ENCODE measurements around the gene IFT43. TPM values are rescaled to one million over a fixed set of nuclear protein-coding genes. Genes with fewer than 3 reads are reported as not detected.

IFT43 gene
- total and polyA plus RNA-seq, 9 of the 15 experiments (the other 6 are each of a cell fraction or from before 2014, with no cell fraction given), result 4.9 to 12.8 (median 8.0) TPM

DNA sequence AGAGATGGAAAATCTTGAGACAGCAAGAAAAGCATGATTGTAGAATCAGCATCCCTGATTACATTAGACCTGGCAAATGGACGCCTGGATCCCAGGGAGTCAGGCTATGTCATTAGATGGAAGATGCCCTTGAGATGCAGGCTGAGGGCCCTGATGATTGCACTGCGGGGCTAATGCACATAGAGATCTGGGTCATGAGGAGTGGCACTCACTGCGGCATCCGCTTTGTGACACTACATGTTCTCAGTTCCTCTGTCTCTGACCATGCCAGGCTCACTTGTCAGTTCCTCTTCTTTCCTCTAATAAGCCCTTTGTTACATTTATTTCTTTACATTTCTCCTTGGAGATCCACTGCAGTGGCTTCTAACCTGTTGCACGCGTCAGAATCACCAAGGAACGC is 96.1 kb downstream of the IFT43 start:
- Histone ChIP-seq H2AFZ (ENCODE audit: low read depth, low read length) (no peak overlapping the region), H3K36me3 (ENCODE audit: control insufficient read depth, insufficient read depth, low read length) (no peaks in the 10 kb centered on the region), H3K9me3 (replicated peaks; ENCODE audit: control insufficient read depth, insufficient read depth, low read depth, low read length) (no peaks in the 10 kb centered on the region), H3K27ac (ENCODE audit: extremely low read depth, low read depth, low read length) (no peak overlapping the region), H4K20me1 (replicated peaks; ENCODE audit: control insufficient read depth, insufficient read depth, low read length) (peaks cover 4% of the 10 kb centered on the region; the same call in 1 of the 2 replicates), H3K4me1 (replicated peaks in 1 of 2; ENCODE audit: control insufficient read depth in 2 of 2, insufficient read depth in 2 of 2, low read length in 2 of 2) (no peaks in the 10 kb centered on the region; a peak in 1 of 5 replicates), H3K4me3 (no peak overlapping the region), H3K27me3 (ENCODE audit: control insufficient read depth in 2 of 2, insufficient read depth in 2 of 2, low read length in 2 of 2) (peaks cover 15 to 61% of the 10 kb centered on the region in 2 experiments), H3K4me2 (ENCODE audit: insufficient read depth, low read length) (no peak overlapping the region), H3K79me2 (ENCODE audit: control insufficient read depth, insufficient read depth, low read length) (no peaks in the 10 kb centered on the region), H3K9ac (ENCODE audit: insufficient read depth in 1 of 2, low read depth in 2 of 2, low read length in 2 of 2) (no peak overlapping the region), H3K9me1 (ENCODE audit: control insufficient read depth, insufficient read depth, low read length) (no peaks in the 10 kb centered on the region)
- 18% methylated on average over 7 of the region's 7 CpGs for WGBS (ENCODE audit: insufficient coverage, low coverage, missing lambda C conversion rate)
- no TSS peak for BruUV-seq (replicated peaks)
- in situ Hi-C loops (cut with MboI) (no loop called here), intact Hi-C loops (cut with micrococcal nuclease) (no loop called here)
- ChIA-PET POLR2A (no interaction called here), CTCF (ENCODE audit: low intra/inter-chr PET ratio) (no interaction called here)
- TF ChIP-seq, protein P1, sequence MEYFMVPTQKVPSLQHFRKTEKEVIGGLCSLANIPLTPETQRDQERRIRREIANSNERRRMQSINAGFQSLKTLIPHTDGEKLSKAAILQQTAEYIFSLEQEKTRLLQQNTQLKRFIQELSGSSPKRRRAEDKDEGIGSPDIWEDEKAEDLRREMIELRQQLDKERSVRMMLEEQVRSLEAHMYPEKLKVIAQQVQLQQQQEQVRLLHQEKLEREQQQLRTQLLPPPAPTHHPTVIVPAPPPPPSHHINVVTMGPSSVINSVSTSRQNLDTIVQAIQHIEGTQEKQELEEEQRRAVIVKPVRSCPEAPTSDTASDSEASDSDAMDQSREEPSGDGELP (CRISPR knock-in tag; IDR thresholded peaks at IDR 0.05; ENCODE audit: borderline replicate concordance), result no peak
- TF ChIP-seq SMARCC2 (IDR thresholded peaks at IDR 0.05; ENCODE audit: low read depth) (no peak), ZNF232 (CRISPR knock-in tag; IDR thresholded peaks at IDR 0.05) (no peak), JUND (IDR thresholded peaks at IDR 0.05; ENCODE audit: borderline replicate concordance, low read depth, low read length) (no peak), JUND (tag; IDR thresholded peaks at IDR 0.05; ENCODE audit: borderline replicate concordance, low read depth, low read length) (no peak), RBM25 (IDR thresholded peaks at IDR 0.05; ENCODE audit: low read depth, low read length, severe bottlenecking) (no peak), ZNF184 (CRISPR knock-in tag; IDR thresholded peaks at IDR 0.05) (no peak), HDGF (IDR thresholded peaks at IDR 0.05) (no peak)
- TF ChIP-seq, protein P2, sequence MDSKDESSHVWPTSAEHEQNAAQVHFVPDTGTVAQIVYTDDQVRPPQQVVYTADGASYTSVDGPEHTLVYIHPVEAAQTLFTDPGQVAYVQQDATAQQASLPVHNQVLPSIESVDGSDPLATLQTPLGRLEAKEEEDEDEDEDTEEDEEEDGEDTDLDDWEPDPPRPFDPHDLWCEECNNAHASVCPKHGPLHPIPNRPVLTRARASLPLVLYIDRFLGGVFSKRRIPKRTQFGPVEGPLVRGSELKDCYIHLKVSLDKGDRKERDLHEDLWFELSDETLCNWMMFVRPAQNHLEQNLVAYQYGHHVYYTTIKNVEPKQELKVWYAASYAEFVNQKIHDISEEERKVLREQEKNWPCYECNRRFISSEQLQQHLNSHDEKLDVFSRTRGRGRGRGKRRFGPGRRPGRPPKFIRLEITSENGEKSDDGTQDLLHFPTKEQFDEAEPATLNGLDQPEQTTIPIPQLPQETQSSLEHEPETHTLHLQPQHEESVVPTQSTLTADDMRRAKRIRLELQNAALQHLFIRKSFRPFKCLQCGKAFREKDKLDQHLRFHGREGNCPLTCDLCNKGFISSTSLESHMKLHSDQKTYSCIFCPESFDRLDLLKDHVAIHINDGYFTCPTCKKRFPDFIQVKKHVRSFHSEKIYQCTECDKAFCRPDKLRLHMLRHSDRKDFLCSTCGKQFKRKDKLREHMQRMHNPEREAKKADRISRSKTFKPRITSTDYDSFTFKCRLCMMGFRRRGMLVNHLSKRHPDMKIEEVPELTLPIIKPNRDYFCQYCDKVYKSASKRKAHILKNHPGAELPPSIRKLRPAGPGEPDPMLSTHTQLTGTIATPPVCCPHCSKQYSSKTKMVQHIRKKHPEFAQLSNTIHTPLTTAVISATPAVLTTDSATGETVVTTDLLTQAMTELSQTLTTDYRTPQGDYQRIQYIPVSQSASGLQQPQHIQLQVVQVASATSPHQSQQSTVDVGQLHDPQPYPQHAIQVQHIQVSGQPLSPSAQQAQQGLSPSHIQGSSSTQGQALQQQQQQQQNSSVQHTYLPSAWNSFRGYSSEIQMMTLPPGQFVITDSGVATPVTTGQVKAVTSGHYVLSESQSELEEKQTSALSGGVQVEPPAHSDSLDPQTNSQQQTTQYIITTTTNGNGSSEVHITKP (IDR thresholded peaks at IDR 0.05; ENCODE audit: partially characterized antibody), result no peak
- TF ChIP-seq, protein P3, sequence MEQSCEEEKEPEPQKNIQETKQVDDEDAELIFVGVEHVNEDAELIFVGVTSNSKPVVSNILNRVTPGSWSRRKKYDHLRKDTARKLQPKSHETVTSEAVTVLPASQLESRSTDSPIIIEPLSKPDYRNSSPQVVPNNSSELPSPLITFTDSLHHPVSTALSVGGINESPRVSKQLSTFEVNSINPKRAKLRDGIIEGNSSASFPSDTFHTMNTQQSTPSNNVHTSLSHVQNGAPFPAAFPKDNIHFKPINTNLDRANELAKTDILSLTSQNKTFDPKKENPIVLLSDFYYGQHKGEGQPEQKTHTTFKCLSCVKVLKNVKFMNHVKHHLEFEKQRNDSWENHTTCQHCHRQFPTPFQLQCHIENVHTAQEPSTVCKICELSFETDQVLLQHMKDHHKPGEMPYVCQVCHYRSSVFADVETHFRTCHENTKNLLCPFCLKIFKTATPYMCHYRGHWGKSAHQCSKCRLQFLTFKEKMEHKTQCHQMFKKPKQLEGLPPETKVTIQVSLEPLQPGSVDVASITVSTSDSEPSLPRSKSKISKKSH (CRISPR knock-in tag; IDR thresholded peaks at IDR 0.05), result no peak
- no peak for DNase-seq (ENCODE audit: extremely low read depth in 1 of 4, low spot score in 3 of 4)
- FAIRE-seq, result no peak
- ATAC-seq, result no peak

Data from K562 (cell line).